SU-DHL-6 (cell line): ENCODE data around the gene YIPF5.

Experiments
- H2AFZ ChIP-seq: fragments of 200-600 bp; sonication (generic); 2 replicates; pipeline ENCODE4 v1.6.1; 2014; ENCODE audit warnings: low read depth, mild to moderate bottlenecking, moderate library complexity, mixed read lengths, antibody characterized with exemption, low read length; ENCODE audit not compliant: severe bottlenecking
- H3F3A ChIP-seq: fragments of 200-600 bp; shearing (Covaris generic); 2 replicates; pipeline ENCODE4 v1.6.0; 2016; ENCODE audit warnings: antibody characterized with exemption, mild to moderate bottlenecking; ENCODE audit not compliant: insufficient read depth
- H3K27ac ChIP-seq: fragments of 200-600 bp; sonication (generic); 2 replicates; pipeline ENCODE4 v1.5.1; 2016; ENCODE audit warnings: low read depth, mild to moderate bottlenecking, low read length, moderate library complexity, mixed read lengths
- H3K27me3 ChIP-seq: fragments of 200-600 bp; sonication (generic), shearing (Covaris generic); 2 replicates; pipeline ENCODE4 v1.6.0; 2014; ENCODE audit warnings: mild to moderate bottlenecking, low read length
- H3K36me3 ChIP-seq: fragments of 200-600 bp; sonication (generic); 2 replicates; pipeline ENCODE4 v1.6.1; 2014; ENCODE audit warnings: mild to moderate bottlenecking, low read length, mixed read lengths
- H3K4me2 ChIP-seq: fragments of 300-600, 200-600 bp; shearing (Covaris generic), sonication (generic); 2 replicates; pipeline ENCODE4 v1.6.0; 2014; ENCODE audit warnings: low read length, low read depth, mild to moderate bottlenecking; ENCODE audit not compliant: poor library complexity, severe bottlenecking
- H3K4me3 ChIP-seq: fragments of 200-600 bp; sonication (generic); 2 replicates; pipeline ENCODE4 v1.5.1; 2014; ENCODE audit warnings: antibody characterized with exemption, low read length, mild to moderate bottlenecking, mixed read lengths; ENCODE audit not compliant: insufficient read depth, poor library complexity, severe bottlenecking
- H3K79me2 ChIP-seq: fragments of 200-600 bp; sonication (generic); 2 replicates; pipeline ENCODE4 v1.6.1; 2014; ENCODE audit warnings: mild to moderate bottlenecking, low read length, moderate library complexity; ENCODE audit not compliant: insufficient read depth
- H3K9ac ChIP-seq: fragments of 200-600 bp; sonication (generic); 2 replicates; pipeline ENCODE4 v1.7.0; 2014; ENCODE audit warnings: mild to moderate bottlenecking, low read length
- H3K9me2 ChIP-seq: fragments of 200-600 bp; sonication (generic); replicated peaks from 2 replicates; pipeline ENCODE4 v1.6.1; 2014; ENCODE audit warnings: low read length; ENCODE audit not compliant: insufficient read depth
- H3K9me3 ChIP-seq: fragments of 200-600 bp; sonication (generic); 2 replicates; pipeline ENCODE4 v1.6.1; 2014; ENCODE audit warnings: low read length, mixed read lengths; ENCODE audit not compliant: insufficient read depth
- H4K20me1 ChIP-seq: fragments of 200-600 bp; sonication (generic); 2 replicates; pipeline ENCODE4 v1.6.1; 2014; ENCODE audit warnings: low read depth, mild to moderate bottlenecking, antibody characterized with exemption, low read length, moderate library complexity, mixed read lengths
- EZH2phosphoT487 ChIP-seq: fragments of 200-600 bp; sonication (generic), shearing (Covaris generic); conservative IDR thresholded peaks from 2 replicates; pipeline ENCODE4 v1.6.1; 2018; ENCODE audit warnings: mild to moderate bottlenecking, antibody characterized with exemption, low read length, moderate library complexity, mixed read lengths
- TF ChIP-seq, protein P1 (sequence below): fragments of 200-600 bp; sonication (generic); IDR thresholded peaks from one replicate; pipeline ENCODE4 v1.5.1; 2017; ENCODE audit warnings: antibody characterized with exemption, mild to moderate bottlenecking, low read length, moderate library complexity; ENCODE audit not compliant: insufficient read depth, poor library complexity, severe bottlenecking

The YIPF5 gene

DNA sequence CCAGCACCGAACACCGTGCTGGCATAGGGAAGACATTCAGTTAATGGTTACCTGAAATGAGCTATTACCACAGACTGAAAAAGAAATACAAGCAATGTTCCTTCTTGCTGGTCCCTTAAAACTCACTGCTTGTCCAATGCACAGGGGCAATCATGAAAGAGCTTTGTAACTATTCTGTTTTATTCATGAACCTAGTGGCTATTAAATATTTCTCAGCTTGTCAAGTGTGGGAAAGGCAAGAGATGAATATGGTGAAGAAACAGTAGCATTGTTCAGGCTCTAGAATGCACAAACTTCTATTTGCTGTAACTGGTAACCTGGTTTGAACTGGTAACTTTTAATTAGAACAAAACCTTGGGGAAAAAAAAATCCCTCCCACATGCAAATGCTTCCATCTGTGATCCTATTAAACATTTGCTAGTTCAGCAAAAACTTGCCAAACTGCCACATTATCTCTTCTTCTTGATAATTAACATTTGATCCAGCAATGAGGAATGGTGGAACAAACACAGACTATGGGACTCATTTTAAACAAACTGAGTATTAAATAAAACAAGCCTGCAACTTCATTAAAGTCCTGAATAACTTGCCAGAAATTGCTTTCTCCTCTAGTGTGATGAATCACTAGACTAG is 36.1 kb downstream of the YIPF5 start:
- Histone ChIP-seq H3K79me2 (no peaks in the 10 kb centered on the region), H3K4me3 (no peak overlapping the region), H3K27me3 (no peaks in the 10 kb centered on the region), H3K4me2 (no peak overlapping the region), H3K9ac (no peak overlapping the region), H3K9me3 (no peaks in the 10 kb centered on the region), H3K36me3 (no peaks in the 10 kb centered on the region), H3K27ac (no peak overlapping the region), H4K20me1 (no peaks in the 10 kb centered on the region), H2AFZ (no peak overlapping the region), H3F3A (no peaks in the 10 kb centered on the region), H3K9me2 (no peaks in the 10 kb centered on the region)
- TF ChIP-seq, protein P1, sequence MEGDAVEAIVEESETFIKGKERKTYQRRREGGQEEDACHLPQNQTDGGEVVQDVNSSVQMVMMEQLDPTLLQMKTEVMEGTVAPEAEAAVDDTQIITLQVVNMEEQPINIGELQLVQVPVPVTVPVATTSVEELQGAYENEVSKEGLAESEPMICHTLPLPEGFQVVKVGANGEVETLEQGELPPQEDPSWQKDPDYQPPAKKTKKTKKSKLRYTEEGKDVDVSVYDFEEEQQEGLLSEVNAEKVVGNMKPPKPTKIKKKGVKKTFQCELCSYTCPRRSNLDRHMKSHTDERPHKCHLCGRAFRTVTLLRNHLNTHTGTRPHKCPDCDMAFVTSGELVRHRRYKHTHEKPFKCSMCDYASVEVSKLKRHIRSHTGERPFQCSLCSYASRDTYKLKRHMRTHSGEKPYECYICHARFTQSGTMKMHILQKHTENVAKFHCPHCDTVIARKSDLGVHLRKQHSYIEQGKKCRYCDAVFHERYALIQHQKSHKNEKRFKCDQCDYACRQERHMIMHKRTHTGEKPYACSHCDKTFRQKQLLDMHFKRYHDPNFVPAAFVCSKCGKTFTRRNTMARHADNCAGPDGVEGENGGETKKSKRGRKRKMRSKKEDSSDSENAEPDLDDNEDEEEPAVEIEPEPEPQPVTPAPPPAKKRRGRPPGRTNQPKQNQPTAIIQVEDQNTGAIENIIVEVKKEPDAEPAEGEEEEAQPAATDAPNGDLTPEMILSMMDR, result no peak
- TF ChIP-seq EZH2phosphoT487, result no peak

DNA sequence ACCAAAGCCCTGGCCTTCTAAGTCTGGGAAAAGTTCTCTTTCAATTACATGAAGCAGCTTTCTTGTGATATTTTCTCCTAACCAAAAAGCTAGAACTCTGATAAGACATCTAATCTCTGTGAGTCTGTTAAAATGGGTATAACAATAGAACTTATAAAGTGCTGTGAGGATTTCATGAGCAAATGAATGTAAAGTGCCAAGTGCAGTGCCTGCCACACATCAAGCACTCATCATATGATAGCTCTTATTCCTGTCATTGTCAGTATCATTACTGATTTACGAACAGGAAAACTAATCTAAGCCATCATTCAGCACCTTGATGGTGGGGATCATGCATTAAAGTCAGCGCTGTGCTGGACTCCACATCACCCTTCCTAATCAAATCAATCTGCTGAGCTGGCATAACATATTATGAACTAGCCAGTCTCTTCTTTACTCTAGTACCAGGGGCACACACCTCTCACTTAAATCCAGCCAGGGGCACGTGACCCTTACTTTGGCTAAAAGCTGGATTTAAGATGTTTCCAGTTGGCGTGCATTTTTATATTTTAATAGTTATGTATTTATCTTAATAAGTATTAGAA is 37.3 kb downstream of the YIPF5 start:
- Histone ChIP-seq H3K27me3 (no peaks in the 10 kb centered on the region), H3K9me3 (no peaks in the 10 kb centered on the region), H3K4me2 (no peak overlapping the region), H3K9ac (no peak overlapping the region), H4K20me1 (no peaks in the 10 kb centered on the region), H3F3A (no peaks in the 10 kb centered on the region), H3K4me3 (no peak overlapping the region), H3K79me2 (no peaks in the 10 kb centered on the region), H3K27ac (no peak overlapping the region), H3K9me2 (no peaks in the 10 kb centered on the region), H2AFZ (no peak overlapping the region), H3K36me3 (no peaks in the 10 kb centered on the region)
- TF ChIP-seq EZH2phosphoT487, result no peak
- TF ChIP-seq, protein P1, result no peak

DNA sequence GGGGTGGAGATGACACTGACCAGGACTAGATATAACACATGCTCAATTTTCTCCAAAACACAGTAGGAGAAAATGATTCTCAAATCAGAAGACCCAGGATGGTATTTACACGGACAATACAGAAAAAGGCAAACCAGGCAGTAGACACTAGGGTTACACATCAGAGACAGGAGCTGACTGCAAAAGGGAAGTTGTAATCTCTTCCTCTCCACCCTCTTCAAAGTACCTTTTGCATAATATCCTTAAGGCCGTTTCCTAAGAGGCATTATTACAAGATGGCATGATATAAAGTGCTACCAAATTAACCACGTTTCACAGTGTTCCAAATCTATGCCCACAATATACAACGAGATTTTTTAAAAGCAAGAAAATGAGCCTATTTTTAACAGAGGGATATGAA is 39.2 kb downstream of the YIPF5 start:
- TF ChIP-seq EZH2phosphoT487, result no peak
- TF ChIP-seq, protein P1, result no peak
- Histone ChIP-seq H3K4me3 (no peak overlapping the region), H3K36me3 (no peaks in the 10 kb centered on the region), H3F3A (no peaks in the 10 kb centered on the region), H2AFZ (no peak overlapping the region), H3K27me3 (no peaks in the 10 kb centered on the region), H3K79me2 (no peaks in the 10 kb centered on the region), H3K27ac (no peak overlapping the region), H3K9me3 (no peaks in the 10 kb centered on the region), H3K9me2 (no peaks in the 10 kb centered on the region), H4K20me1 (no peaks in the 10 kb centered on the region), H3K4me2 (no peak overlapping the region), H3K9ac (no peak overlapping the region)
